Upper lobe of left lung (tissue), 4 donors: Measurements from ENCODE around the gene KRTAP29-1.

Source experiments
- CTCF ChIP-seq, 6 experiments: fragments of 450-650 bp in 4 of 6; fragments of 200-600 bp in 2 of 6; sonication (generic) in 2 of 6; IDR thresholded peaks; one replicate each; pipeline ENCODE4 v1.5.1; 2016 to 2019; ENCODE audit warnings: antibody characterized with exemption in 6 of 6
- EP300 ChIP-seq, 4 donors: sonication (generic); formaldehyde crosslinking; IDR thresholded peaks; one replicate each; pipeline ENCODE4 v1.5.1; 2017; ENCODE audit warnings: antibody characterized with exemption in 4 of 4, control low read depth in 2 of 4
- POLR2AphosphoS5 ChIP-seq, 2 donors: sonication (generic); formaldehyde crosslinking; IDR thresholded peaks; one replicate each; pipeline ENCODE4 v1.5.1; 2017; ENCODE audit warnings: antibody characterized with exemption in 2 of 2

- TF ChIP-seq POLR2AphosphoS5 (IDR thresholded peaks at IDR 0.05) (no peak), CTCF (IDR thresholded peaks at IDR 0.05) (no peak), EP300 (IDR thresholded peaks at IDR 0.05) (no peak)
Measured at GRCh38 chr17:41315204-41315794, 12.6 kb upstream of the KRTAP29-1 start, which contains the start of gene KRTAP17-1.
